H9 (cell line): ENCODE data around the gene NDC80. TPM values are rescaled to one million over a fixed set of nuclear protein-coding genes. Genes with fewer than 3 reads are reported as not detected.
A peak's percentile ranks its signal among the peaks of the same experiment; 100 is the strongest.

ENCODE experiments used
- DNase-seq: peaks from one replicate; pipeline ENCODE4 v3.0.0-alpha.2; 2017
- H2AFZ ChIP-seq: one replicate; pipeline ENCODE4 v1.6.1; 2013; ENCODE audit warnings: mild to moderate bottlenecking, low read length, control low read depth, moderate library complexity
- H2AK5ac ChIP-seq: 2 replicates; pipeline ENCODE4 v1.6.1; 2013; ENCODE audit warnings: low read length, control low read depth, mixed read lengths; ENCODE audit not compliant: insufficient read length
- H2BK120ac ChIP-seq: one replicate; pipeline ENCODE4 v1.6.1; 2013; ENCODE audit warnings: low read depth, mild to moderate bottlenecking, low read length, control low read depth, inconsistent platforms; ENCODE audit not compliant: poor library complexity, severe bottlenecking
- H2BK12ac ChIP-seq: 2 replicates; pipeline ENCODE4 v1.6.1; 2013; ENCODE audit warnings: low read length, control low read depth, mixed read lengths, low read depth; ENCODE audit not compliant: insufficient read length
- H2BK15ac ChIP-seq: 2 replicates; pipeline ENCODE4 v1.6.1; 2013; ENCODE audit warnings: low read depth, low read length, control low read depth
- H2BK20ac ChIP-seq: one replicate; pipeline ENCODE4 v1.6.1; 2013; ENCODE audit warnings: low read depth, mild to moderate bottlenecking, low read length, control low read depth, inconsistent platforms; ENCODE audit not compliant: poor library complexity, severe bottlenecking
- H2BK5ac ChIP-seq: 2 replicates; pipeline ENCODE4 v1.6.1; 2013; ENCODE audit warnings: low read length, control low read depth, mixed read lengths; ENCODE audit not compliant: insufficient read length
- H3K14ac ChIP-seq: 2 replicates; pipeline ENCODE4 v1.6.1; 2013; ENCODE audit warnings: low read length, control low read depth; ENCODE audit not compliant: insufficient read depth
- H3K18ac ChIP-seq: 2 replicates; pipeline ENCODE4 v1.6.1; 2013; ENCODE audit warnings: low read depth, mild to moderate bottlenecking, mixed read lengths, low read length, control low read depth; ENCODE audit not compliant: insufficient read length
- H3K23ac ChIP-seq: 2 replicates; pipeline ENCODE4 v1.6.1; 2013; ENCODE audit warnings: low read length, control low read depth, mixed read lengths, low read depth; ENCODE audit not compliant: insufficient read length
- H3K23me2 ChIP-seq: 2 replicates; pipeline ENCODE4 v1.6.1; 2013; ENCODE audit warnings: low read depth, mild to moderate bottlenecking, mixed read lengths, low read length, control low read depth; ENCODE audit not compliant: insufficient read length, poor library complexity, severe bottlenecking
- H3K27ac ChIP-seq: 2 replicates; pipeline ENCODE4 v1.5.1; 2013; ENCODE audit warnings: low read length, control low read depth, mixed read lengths, low read depth; ENCODE audit not compliant: insufficient read length
- H3K27me3 ChIP-seq: 2 replicates; pipeline ENCODE4 v1.6.1; 2013; ENCODE audit warnings: low read length, control low read depth, inconsistent platforms; ENCODE audit not compliant: insufficient read depth
- H3K4ac ChIP-seq: 2 replicates; pipeline ENCODE4 v1.6.1; 2013; ENCODE audit warnings: low read depth, mild to moderate bottlenecking, control low read depth, inconsistent platforms, low read length, moderate library complexity
- H3K4me1 ChIP-seq: 2 replicates; pipeline ENCODE4 v1.6.1; 2013; ENCODE audit warnings: low read length, control low read depth, inconsistent platforms; ENCODE audit not compliant: insufficient read depth
- H3K4me2 ChIP-seq: 2 replicates; pipeline ENCODE4 v1.6.1; 2013; ENCODE audit warnings: low read length, control low read depth, mixed read lengths; ENCODE audit not compliant: insufficient read length, insufficient read depth
- H3K56ac ChIP-seq: 2 replicates; pipeline ENCODE4 v1.6.1; 2013; ENCODE audit warnings: low read depth, mild to moderate bottlenecking, mixed read lengths, low read length, control low read depth; ENCODE audit not compliant: insufficient read length
- H3K79me1 ChIP-seq: 2 replicates; pipeline ENCODE4 v1.6.1; 2013; ENCODE audit warnings: low read depth, mild to moderate bottlenecking, moderate library complexity, low read length, control low read depth, inconsistent platforms; ENCODE audit not compliant: insufficient read depth, poor library complexity, severe bottlenecking
- H3K79me2 ChIP-seq: 2 replicates; pipeline ENCODE4 v1.6.1; 2013; ENCODE audit warnings: low read length, control low read depth, inconsistent platforms; ENCODE audit not compliant: insufficient read depth
- H3K9ac ChIP-seq: 2 replicates; pipeline ENCODE4 v1.6.1; 2013; ENCODE audit warnings: low read length, control low read depth, mixed read lengths; ENCODE audit not compliant: insufficient read length; ENCODE audit errors: extremely low read depth
- H3K9me3 ChIP-seq: one replicate; pipeline ENCODE4 v1.6.1; 2013; ENCODE audit warnings: low read depth, low read length, inconsistent platforms; ENCODE audit not compliant: control insufficient read depth
- H3T11ph ChIP-seq: one replicate; pipeline ENCODE4 v1.6.1; 2013; ENCODE audit warnings: mild to moderate bottlenecking, low read length, control low read depth, inconsistent platforms
- H4K20me1 ChIP-seq: one replicate; pipeline ENCODE4 v1.6.1; 2013; ENCODE audit not compliant: control insufficient read depth, insufficient read length, insufficient read depth
- H4K5ac ChIP-seq: 2 replicates; pipeline ENCODE4 v1.6.1; 2013; ENCODE audit warnings: low read depth, mild to moderate bottlenecking, mixed read lengths, low read length, control low read depth; ENCODE audit not compliant: insufficient read length
- H4K8ac ChIP-seq: replicated peaks from 2 replicates; pipeline ENCODE4 v1.6.1; 2013; ENCODE audit warnings: low read length, control low read depth, mixed read lengths, low read depth; ENCODE audit not compliant: insufficient read length
- H4K91ac ChIP-seq: 2 replicates; pipeline ENCODE4 v1.6.1; 2013; ENCODE audit warnings: low read depth, mild to moderate bottlenecking, moderate library complexity, mixed read lengths, low read length, control low read depth; ENCODE audit not compliant: insufficient read length
- H3K27ac Mint-ChIP-seq, 3 experiments: 2 replicates in 2 of 3; 3 replicates in 1 of 3; pipeline ENCODE4 v1.8.0; 2020 to 2021; ENCODE audit warnings: mixed read lengths in 3 of 3, mild to moderate bottlenecking in 1 of 3, moderate library complexity in 1 of 3
- H3K27me3 Mint-ChIP-seq: 2 replicates; pipeline ENCODE4 v1.8.0; 2021; ENCODE audit warnings: low read depth, mild to moderate bottlenecking, moderate library complexity, mixed read lengths
- H3K36me3 Mint-ChIP-seq, 3 experiments: 2 replicates in 2 of 3; 3 replicates in 1 of 3; pipeline ENCODE4 v1.8.0; 2020 to 2021; ENCODE audit warnings: low read depth in 3 of 3, mixed read lengths in 3 of 3; ENCODE audit not compliant: insufficient read depth in 1 of 3
- H3K4me1 Mint-ChIP-seq, 2 experiments: 2 replicates each; pipeline ENCODE4 v1.8.0; 2020; ENCODE audit warnings: mixed read lengths in 2 of 2
- H3K4me3 Mint-ChIP-seq, 2 experiments: 2 replicates in 1 of 2; 3 replicates in 1 of 2; pipeline ENCODE4 v1.8.0; 2020 to 2021; ENCODE audit warnings: mild to moderate bottlenecking in 2 of 2, mixed read lengths in 2 of 2, moderate library complexity in 1 of 2
- H3K9me3 Mint-ChIP-seq, 2 experiments: 2 replicates in 1 of 2; 3 replicates in 1 of 2; pipeline ENCODE4 v1.8.0; 2020; ENCODE audit warnings: mild to moderate bottlenecking in 2 of 2, mixed read lengths in 2 of 2, moderate library complexity in 1 of 2
- CTCF ChIP-seq: fragments of 200-600 bp; sonication (generic); conservative IDR thresholded peaks from 3 replicates; pipeline ENCODE4 v1.8.0; 2021; ENCODE audit warnings: antibody characterized with exemption, mild to moderate bottlenecking
- WGBS: extraction: QIAGEN DNeasy Blood & Tissue Kit; methylation state at CpG from one replicate; pipeline ENCODE4 v1.1.7; 2013; ENCODE audit warnings: missing lambda C conversion rate, low lambda C conversion rate, mixed read lengths; ENCODE audit not compliant: insufficient read length; ENCODE audit errors: extremely low coverage; 5-methylcytosine and 5-hydroxymethylcytosine counted together
- total RNA-seq: library from RNA; stranded (reverse); gene quantifications from 2 replicates; pipeline ENCODE4 v1.2.1, GENCODE V29; 2021

NDC80 gene
- total RNA-seq, 1 experiment from 2014 or later: 39.5 TPM

GRCh38 chr18:2653467-2653866 is 82.1 kb downstream of the NDC80 start:
- no peaks in the 10 kb centered on the region for H3K79me1 ChIP-seq
- H3T11ph ChIP-seq: no peak overlapping the region
- no peak overlapping the region for H2AFZ ChIP-seq
- no peak overlapping the region for H3K18ac ChIP-seq
- H3K79me2 ChIP-seq: peaks cover 6% of the 10 kb centered on the region; the same call in 1 of the 2 replicates
- no peak for DNase-seq
- H3K14ac ChIP-seq: no peak overlapping the region
- Mint-ChIP-seq H3K36me3 (peaks cover 0 to 4% (median 0%) of the 10 kb centered on the region in 3 experiments; a peak in 2 of 7 replicates), H3K27me3 (peaks cover 37% of the 10 kb centered on the region), H3K4me1 (peaks cover 27 to 30% of the 10 kb centered on the region in 2 experiments), H3K4me3 (peak overlapping the region in 1 of 2 experiments; percentile 38; a peak in 1 of 5 replicates), H3K27ac (no peak overlapping the region), H3K9me3 (no peaks in the 10 kb centered on the region; a peak in 1 of 5 replicates)
- H2BK20ac ChIP-seq: no peak overlapping the region
- H3K9me3 ChIP-seq: no peaks in the 10 kb centered on the region
- no peak overlapping the region for H4K5ac ChIP-seq
- H3K23me2 ChIP-seq: peaks cover 11% of the 10 kb centered on the region
- H3K27me3 ChIP-seq: peaks cover 17% of the 10 kb centered on the region; the same call in 1 of the 2 replicates
- H2BK5ac ChIP-seq: no peak overlapping the region
- H4K8ac ChIP-seq: no peak overlapping the region
- no peak overlapping the region for H2BK12ac ChIP-seq
- no peak for TF ChIP-seq CTCF
- no peak overlapping the region for H3K9ac ChIP-seq
- no peak overlapping the region for H2AK5ac ChIP-seq
- H3K23ac ChIP-seq: no peak overlapping the region
- H3K27ac ChIP-seq: no peak overlapping the region
- no peaks in the 10 kb centered on the region for H4K20me1 ChIP-seq
- H2BK15ac ChIP-seq: no peak overlapping the region
- H2BK120ac ChIP-seq: no peak overlapping the region
- no peak overlapping the region for H4K91ac ChIP-seq
- no CpG with 5 or more reads among the region's 4 CpGs for WGBS
- no peak overlapping the region for H3K4ac ChIP-seq
- H3K4me1 ChIP-seq: peaks cover 2% of the 10 kb centered on the region; the same call in 1 of the 2 replicates
- no peak overlapping the region for H3K56ac ChIP-seq
- no peak overlapping the region for H3K4me2 ChIP-seq
